A549 (cell line): ENCODE measurements around the gene BLTP3B. TPM values are rescaled to one million over a fixed set of nuclear protein-coding genes. Genes with fewer than 3 reads are reported as not detected.
A peak's percentile ranks its signal among the peaks of the same experiment; 100 is the strongest.

Experiments
- ATAC-seq, 2 experiments: fragments of 200-7000 bp in 1 of 2; fragments of >200 bp in 1 of 2; cut with Nextera tagmentation in 1 of 2; cut with Tn5 transposase in 1 of 2; 3 replicates each; pipeline versions ENCODE4 v1.8.0 to v1.9.1; 2018 to 2020; ENCODE audit warnings: mild to moderate bottlenecking in 1 of 2, moderate library complexity in 1 of 2
- CTCF ChIA-PET: fragments of 300-600 bp; sonication (Branson Sonifier 250); formaldehyde crosslinking; extraction: SDS; loops from one replicate; lab custom pipeline; 2021; ENCODE audit warnings: antibody characterized with exemption, inconsistent platforms; lab: Yijun Ruan, JAX
- POLR2A ChIA-PET: fragments of 350-600 bp; formaldehyde crosslinking; extraction: SDS; loops from one replicate; lab custom pipeline; 2021; ENCODE audit warnings: antibody characterized with exemption, inconsistent platforms; lab: Yijun Ruan, JAX
- DNase-seq, 2 experiments: peaks; one replicate each; pipeline versions ENCODE4 v3.0.0 to v3.0.0-alpha.2; 2011 to 2016; ENCODE audit warnings: low read depth in 1 of 2, low spot score in 1 of 2
- FAIRE-seq: peaks from 2 replicates; lab custom pipeline; 2011; peaks lifted over from hg19 to GRCh38; lab: Jason Lieb, UNC
- H3K27ac ChIP-seq, 2 experiments: fragments of >200 bp; sonication (Bioruptor Twin); formaldehyde crosslinking; 3 replicates each; pipeline ENCODE4 v1.5.1; 2016 to 2017
- H3K4me1 ChIP-seq: fragments of >200 bp; sonication (Bioruptor Twin); formaldehyde crosslinking; 3 replicates; pipeline ENCODE4 v1.6.1; 2016
- H3K4me2 ChIP-seq: fragments of >200 bp; sonication (Bioruptor Twin); formaldehyde crosslinking; 3 replicates; pipeline ENCODE4 v1.6.1; 2016
- H3K4me3 ChIP-seq: fragments of >200 bp; sonication (Bioruptor Twin); formaldehyde crosslinking; 3 replicates; pipeline ENCODE4 v1.5.1; 2016
- H3K9me3 ChIP-seq: fragments of >200 bp; sonication (Bioruptor Twin); formaldehyde crosslinking; 3 replicates; pipeline ENCODE4 v1.6.1; 2016
- ATOH8 ChIP-seq: fragments of 250-450 bp; sonication (Bioruptor Pico); IDR thresholded peaks from 2 replicates; pipeline ENCODE4 v1.5.0; 2020; ENCODE audit warnings: low read depth, mild to moderate bottlenecking, moderate library complexity
- CBX8 ChIP-seq: fragments of 200-600 bp; sonication (generic); IDR thresholded peaks from 2 replicates; pipeline ENCODE4 v1.6.1; 2016
- CHD2 ChIP-seq: fragments of 150-350 bp; IDR thresholded peaks from 2 replicates; pipeline ENCODE4 v1.6.1; 2014; ENCODE audit warnings: low read length; ENCODE audit not compliant: partially characterized antibody
- CTCF ChIP-seq: fragments of >200 bp; sonication (Bioruptor Twin); formaldehyde crosslinking; IDR thresholded peaks from 3 replicates; pipeline ENCODE4 v1.5.1; 2016
- E2F6 ChIP-seq: IDR thresholded peaks from 2 replicates; pipeline ENCODE4 v1.6.1; 2012; ENCODE audit warnings: low read depth, borderline replicate concordance
- EHF ChIP-seq: fragments of 250-450 bp; sonication (Bioruptor Pico); IDR thresholded peaks from 2 replicates; pipeline ENCODE4 v1.5.0; 2020; ENCODE audit warnings: mild to moderate bottlenecking
- EHMT2 ChIP-seq: fragments of 200-600 bp; sonication (generic); IDR thresholded peaks from 2 replicates; pipeline ENCODE4 v1.6.1; 2016; ENCODE audit warnings: antibody characterized with exemption, low read depth, mild to moderate bottlenecking, moderate library complexity
- ESRRA ChIP-seq: fragments of 150-350 bp; IDR thresholded peaks from 2 replicates; pipeline ENCODE4 v1.6.1; 2014; ENCODE audit warnings: mild to moderate bottlenecking, low read length, borderline replicate concordance
- FOSL2 ChIP-seq, 2 experiments: fragments of 450-650 bp in 1 of 2; fragments of >200 bp in 1 of 2; sonication (Bioruptor Twin) in 1 of 2; formaldehyde crosslinking; IDR thresholded peaks; 2 replicates each; pipeline versions ENCODE4 v1.5.0 to v1.6.1; 2016 to 2020; ENCODE audit warnings: mild to moderate bottlenecking in 1 of 2, moderate library complexity in 1 of 2
- FOXS1 ChIP-seq: fragments of 250-450 bp; sonication (Bioruptor Pico); IDR thresholded peaks from 2 replicates; pipeline ENCODE4 v1.5.0; 2020; ENCODE audit warnings: mild to moderate bottlenecking, moderate library complexity
- HDAC2 ChIP-seq: fragments of 200-600 bp; sonication (generic); IDR thresholded peaks from 2 replicates; pipeline ENCODE4 v1.6.1; 2016
- HES2 ChIP-seq: fragments of >200 bp; sonication (Bioruptor Twin); formaldehyde crosslinking; IDR thresholded peaks from 2 replicates; pipeline ENCODE4 v1.6.1; 2016
- HEYL ChIP-seq: fragments of 250-450 bp; sonication (Bioruptor Pico); IDR thresholded peaks from 2 replicates; pipeline ENCODE4 v1.8.0; 2021; ENCODE audit warnings: mild to moderate bottlenecking, moderate library complexity
- HMGXB4 ChIP-seq: fragments of 250-450 bp; sonication (Bioruptor Pico); IDR thresholded peaks from 2 replicates; pipeline ENCODE4 v1.5.0; 2021; ENCODE audit warnings: mild to moderate bottlenecking, moderate library complexity, borderline replicate concordance
- HOXA7 ChIP-seq: fragments of 250-450 bp; sonication (Bioruptor Pico); IDR thresholded peaks from 2 replicates; pipeline ENCODE4 v1.5.0; 2020; ENCODE audit warnings: mild to moderate bottlenecking, moderate library complexity
- HOXB13 ChIP-seq: fragments of 250-450 bp; sonication (Bioruptor Pico); IDR thresholded peaks from 2 replicates; pipeline ENCODE4 v1.5.0; 2020; ENCODE audit warnings: low read depth, mild to moderate bottlenecking, moderate library complexity
- HOXB5 ChIP-seq: fragments of 250-450 bp; sonication (Bioruptor Pico); IDR thresholded peaks from 2 replicates; pipeline ENCODE4 v1.5.0; 2020; ENCODE audit warnings: mild to moderate bottlenecking, moderate library complexity
- NPAS2 ChIP-seq: fragments of 250-450 bp; sonication (Bioruptor Pico); IDR thresholded peaks from 2 replicates; pipeline ENCODE4 v1.8.0; 2022; ENCODE audit warnings: mild to moderate bottlenecking, moderate library complexity, borderline replicate concordance
- PBX3 ChIP-seq: IDR thresholded peaks from 2 replicates; pipeline ENCODE4 v1.6.1; 2012
- RAD21 ChIP-seq, 2 experiments: fragments of >200 bp in 1 of 2; sonication (Bioruptor Twin) in 1 of 2; formaldehyde crosslinking in 1 of 2; IDR thresholded peaks in 1 of 2; conservative IDR thresholded peaks in 1 of 2; 2 replicates in 1 of 2; 3 replicates in 1 of 2; pipeline ENCODE4 v1.6.1; 2012 to 2018; ENCODE audit warnings: inconsistent platforms in 1 of 2
- RARB ChIP-seq: fragments of 250-450 bp; sonication (Bioruptor Pico); IDR thresholded peaks from 2 replicates; pipeline ENCODE4 v1.8.0; 2021; ENCODE audit warnings: mild to moderate bottlenecking, moderate library complexity
- RCOR1 ChIP-seq: fragments of 150-350 bp; IDR thresholded peaks from 2 replicates; pipeline ENCODE4 v1.6.1; 2014; ENCODE audit warnings: antibody characterized with exemption, low read length, low read depth
- RNF2 ChIP-seq: fragments of 200-600 bp; sonication (generic); IDR thresholded peaks from 2 replicates; pipeline ENCODE4 v1.6.1; 2016; ENCODE audit warnings: low read depth, mild to moderate bottlenecking, antibody characterized with exemption, moderate library complexity, borderline replicate concordance
- SREBF2 ChIP-seq: fragments of 450-650 bp; IDR thresholded peaks from 2 replicates; pipeline ENCODE4 v1.6.1; 2014; ENCODE audit warnings: mild to moderate bottlenecking, moderate library complexity
- ZFP36 ChIP-seq: fragments of 450-650 bp; IDR thresholded peaks from 2 replicates; pipeline ENCODE4 v1.6.1; 2014; ENCODE audit warnings: borderline replicate concordance; ENCODE audit not compliant: partially characterized antibody
- ZNF302 ChIP-seq: fragments of 250-450 bp; sonication (Bioruptor Pico); IDR thresholded peaks from 2 replicates; pipeline ENCODE4 v1.9.0; 2021; ENCODE audit warnings: inconsistent platforms, mild to moderate bottlenecking, moderate library complexity
- WGBS: methylation state at CpG from one replicate; pipeline ENCODE4 v1.1.6; 2017; ENCODE audit errors: missing lambda C conversion rate; 5-methylcytosine and 5-hydroxymethylcytosine counted together
- polyA plus RNA-seq, 4 experiments: library from polyadenylated mRNA; depleted of rRNA in 3 of 4; stranded (reverse); fragments of >200 nt; fragmentation: RNase III in 1 of 4; extraction: RNeasy Plus Mini Kit Qiagen cat#74134 plus additional on column Dnase treatment in 1 of 4; gene quantifications; 2 replicates in 3 of 4; 3 replicates in 1 of 4; pipeline ENCODE4 v1.2.3, GENCODE V29; 2011 to 2017

The BLTP3B gene
- polyA plus RNA-seq, 2 of the 4 experiments (the other 2 are of a cell fraction): 11.2 to 38.8 TPM

GRCh38 chr12:100174495-100174894, 31.8 kb upstream of the BLTP3B start:
- Histone ChIP-seq H3K4me1 (no peaks in the 10 kb centered on the region), H3K9me3 (no peaks in the 10 kb centered on the region), H3K4me3 (no peak overlapping the region), H3K4me2 (no peak overlapping the region), H3K27ac (no peak overlapping the region)
- DNase-seq (no peak), ATAC-seq (no peak), FAIRE-seq (no peak)
- TF ChIP-seq RCOR1 (no peak), HOXB13 (CRISPR knock-in tag) (no peak), FOXS1 (CRISPR knock-in tag) (no peak), EHMT2 (no peak), HEYL (CRISPR knock-in tag) (no peak)
- POLR2A ChIA-PET: no interaction called here
- CTCF ChIA-PET: interaction anchor here (1.3 kb wide), 1 partner anchor 20 kb away, joined by 4 read pairs; no protein-coding TSS in a partner anchor

GRCh38 chr12:100173111-100173510, 30.4 kb upstream of the BLTP3B start:
- H3K9me3 ChIP-seq: no peaks in the 10 kb centered on the region
- TF ChIP-seq RAD21 (conservative IDR thresholded peaks at IDR 0.05 in 1 of 2, IDR thresholded peaks at IDR 0.05 in 1 of 2) (no peak), ESRRA (no peak), HES2 (no peak), HMGXB4 (CRISPR knock-in tag) (no peak), CBX8 (no peak), ZNF302 (CRISPR knock-in tag) (no peak), ZFP36 (no peak), RNF2 (no peak), HDAC2 (no peak)
- no peaks in the 10 kb centered on the region for H3K4me1 ChIP-seq
- POLR2A ChIA-PET: no interaction called here
- no peak for DNase-seq
- 86% methylated on average over 6 of the region's 6 CpGs for WGBS
- ATAC-seq: peak in 1 of 2 experiments; percentile 26; a peak in 1 of 6 replicates
- H3K4me3 ChIP-seq: no peak overlapping the region
- CTCF ChIA-PET: interaction anchor here (0.7 kb wide), 1 partner anchor 303 kb away, joined by 3 read pairs; no protein-coding TSS in a partner anchor
- H3K4me2 ChIP-seq: no peak overlapping the region
- H3K27ac ChIP-seq: no peak overlapping the region
- no peak for FAIRE-seq

GRCh38 chr12:100171248-100171647, 28.6 kb upstream of the BLTP3B start:
- no peak for ATAC-seq
- Histone ChIP-seq H3K9me3 (no peaks in the 10 kb centered on the region), H3K27ac (no peak overlapping the region)
- TF ChIP-seq PBX3 (no peak), HDAC2 (no peak), EHMT2 (no peak), CTCF (no peak), NPAS2 (CRISPR knock-in tag) (no peak), FOSL2 (IDR thresholded peaks at IDR 0.05) (no peak), FOSL2 (CRISPR knock-in tag; IDR thresholded peaks at IDR 0.05) (no peak), RARB (no peak), CHD2 (no peak), HOXA7 (CRISPR knock-in tag) (no peak), HOXB5 (CRISPR knock-in tag) (no peak), ATOH8 (CRISPR knock-in tag) (no peak), SREBF2 (no peak), EHF (CRISPR knock-in tag) (no peak), HEYL (CRISPR knock-in tag) (no peak), E2F6 (no peak), HOXB13 (CRISPR knock-in tag) (no peak)
- TF ChIP-seq, all 56 proteins: peak for 0
- DNase-seq (no peak), FAIRE-seq (no peak)
- Histone ChIP-seq H3K4me2 (no peak overlapping the region), H3K4me3 (no peak overlapping the region), H3K4me1 (no peaks in the 10 kb centered on the region)
- ChIA-PET CTCF (interaction anchor here (0.6 to 1.1 kb wide), 3 partner anchors 10 to 29 kb away, joined by 3 to 4 read pairs (median 3); partner anchors contain the start of gene ACTR6), POLR2A (no interaction called here)
